Esophagus (tissue), 2 donors: ENCODE data around the gene CEP128. TPM values are rescaled to one million over a fixed set of nuclear protein-coding genes. Genes with fewer than 3 reads are reported as not detected.

ENCODE experiments used
- H3K27ac ChIP-seq, 2 donors: one replicate each; pipeline ENCODE4 v1.5.1; 2013; ENCODE audit warnings: low read depth in 2 of 2, mild to moderate bottlenecking in 2 of 2, inconsistent platforms in 1 of 2, low read length in 1 of 2, moderate library complexity in 1 of 2
- H3K27me3 ChIP-seq, 2 donors: one replicate each; pipeline ENCODE4 v1.6.1; 2013; ENCODE audit warnings: low read length in 2 of 2, control low read depth in 1 of 2, mild to moderate bottlenecking in 1 of 2; ENCODE audit not compliant: insufficient read depth in 2 of 2, control insufficient read depth in 1 of 2
- H3K36me3 ChIP-seq, 2 donors: one replicate each; pipeline ENCODE4 v1.6.1; 2013; ENCODE audit warnings: low read length in 1 of 2; ENCODE audit not compliant: control insufficient read depth in 2 of 2, insufficient read depth in 2 of 2
- H3K4me1 ChIP-seq, 2 donors: one replicate each; pipeline ENCODE4 v1.6.1; 2013; ENCODE audit warnings: low read length in 1 of 2; ENCODE audit not compliant: control insufficient read depth in 2 of 2, insufficient read depth in 2 of 2
- H3K4me3 ChIP-seq, 2 donors: one replicate each; pipeline ENCODE4 v1.5.1; 2013; ENCODE audit warnings: low read length in 2 of 2, mild to moderate bottlenecking in 2 of 2, low read depth in 1 of 2, moderate library complexity in 1 of 2
- H3K9me3 ChIP-seq, 2 donors: one replicate each; pipeline ENCODE4 v1.6.1; 2013; ENCODE audit warnings: mild to moderate bottlenecking in 2 of 2, low read depth in 1 of 2, low read length in 1 of 2, moderate library complexity in 1 of 2; ENCODE audit not compliant: control insufficient read depth in 2 of 2, insufficient read depth in 1 of 2
- polyA plus RNA-seq, 2 donors: library from polyadenylated mRNA; stranded (reverse); fragments of 200-250 nt; gene quantifications; one replicate each; pipeline ENCODE4 v1.2.3, GENCODE V29; 2013
- donor health status: healthy with polysubstance abuse.
- donor health status: Bipolar disorder and iron deficiency.

CEP128 gene
- polyA plus RNA-seq, 2 donors, result 1.3 to 1.7 TPM

- H3K4me1 ChIP-seq, result no peaks in the 10 kb centered on the region
- peaks cover 0 to 6% of the 10 kb centered on the region in 2 donors for H3K9me3 ChIP-seq
- H3K27me3 ChIP-seq, result no peaks in the 10 kb centered on the region
- no peaks in the 10 kb centered on the region for H3K36me3 ChIP-seq
- no peak overlapping the region for H3K4me3 ChIP-seq
- H3K27ac ChIP-seq, result no peak overlapping the region
Measured at GRCh38 chr14:80447392-80447791, 494.1 kb downstream of the CEP128 start.

Other genes with a start within 250 kb of the CEP128 start
- under 1 TPM in 1 of 2 donors, not detected in 1; 0.02 TPM for gene TSHR, start 13.9 kb upstream of the CEP128 start, polyA plus RNA-seq